Omental fat pad (tissue), 4 donors: ENCODE data around the gene NUDT16. TPM values are rescaled to one million over a fixed set of nuclear protein-coding genes. Genes with fewer than 3 reads are reported as not detected.
A peak's percentile ranks its signal among the peaks of the same experiment; 100 is the strongest.

Source experiments
- ATAC-seq: fragments of 150-250 bp; one replicate; pipeline ENCODE4 v1.9.1; 2016; ENCODE audit warnings: mild to moderate bottlenecking, moderate library complexity; ENCODE audit not compliant: low FRiP score
- DNase-seq: peaks from one replicate; pipeline ENCODE4 v3.0.0-alpha.2; 2019; ENCODE audit warnings: low spot score
- CTCF ChIP-seq, 3 donors: fragments of 450-650 bp; IDR thresholded peaks; one replicate each; pipeline ENCODE4 v1.5.1; 2016 to 2017; ENCODE audit warnings: antibody characterized with exemption in 3 of 3, mild to moderate bottlenecking in 3 of 3, moderate library complexity in 2 of 3
- total RNA-seq, 4 donors: library from RNA; depleted of rRNA; stranded (reverse); fragments of >200 nt; gene quantifications; one replicate each; pipeline ENCODE4 v1.1.0, GENCODE V29; 2016

The NUDT16 gene
- total RNA-seq, 4 donors from 2014 or later = 26.7 to 62.3 (median 39.0) TPM

GRCh38 chr3:131386429-131387165, 5.0 kb downstream of the NUDT16 start:
- no peak for ATAC-seq
- TF ChIP-seq CTCF (IDR thresholded peaks at IDR 0.05) = no peak
- peak; percentile 34 for DNase-seq

- TF ChIP-seq CTCF (IDR thresholded peaks at IDR 0.05) = no peak
- no peak for DNase-seq
- ATAC-seq = no peak
These were observed 6.4 kb downstream of the NUDT16 start for GRCh38 chr3:131387796-131388489.

- no peak for TF ChIP-seq CTCF (IDR thresholded peaks at IDR 0.05)
- ATAC-seq = no peak
- no peak for DNase-seq
These were observed 6.9 kb downstream of the NUDT16 start for GRCh38 chr3:131388490-131388799.

- DNase-seq (no peak), ATAC-seq (no peak)
- no peak for TF ChIP-seq CTCF (IDR thresholded peaks at IDR 0.05)
These were observed 8.8 kb downstream of the NUDT16 start for GRCh38 chr3:131390331-131390730.

- ATAC-seq (no peak), DNase-seq (no peak)
- no peak for TF ChIP-seq CTCF (IDR thresholded peaks at IDR 0.05)
These were observed 11.5 kb downstream of the NUDT16 start for GRCh38 chr3:131393051-131393450.

- ATAC-seq = no peak
- no peak for TF ChIP-seq CTCF (IDR thresholded peaks at IDR 0.05)
- no peak for DNase-seq
These were observed 12.3 kb downstream of the NUDT16 start for GRCh38 chr3:131393868-131394267.

GRCh38 chr3:131394400-131394799, 12.8 kb downstream of the NUDT16 start:
- no peak for DNase-seq
- ATAC-seq = no peak
- no peak for TF ChIP-seq CTCF (IDR thresholded peaks at IDR 0.05)
